HG03432 (cell line): ENCODE data around the gene RUNX2.
A peak's percentile ranks its signal among the peaks of the same experiment; 100 is the strongest.

Experiments
- ATAC-seq: cut with Tn5 transposase; IDR thresholded peaks from one replicate; pipeline ENCODE4 v1.9.1; 2021; ENCODE audit warnings: mild to moderate bottlenecking, moderate library complexity; ENCODE audit not compliant: unreplicated experiment

Gene RUNX2

DNA sequence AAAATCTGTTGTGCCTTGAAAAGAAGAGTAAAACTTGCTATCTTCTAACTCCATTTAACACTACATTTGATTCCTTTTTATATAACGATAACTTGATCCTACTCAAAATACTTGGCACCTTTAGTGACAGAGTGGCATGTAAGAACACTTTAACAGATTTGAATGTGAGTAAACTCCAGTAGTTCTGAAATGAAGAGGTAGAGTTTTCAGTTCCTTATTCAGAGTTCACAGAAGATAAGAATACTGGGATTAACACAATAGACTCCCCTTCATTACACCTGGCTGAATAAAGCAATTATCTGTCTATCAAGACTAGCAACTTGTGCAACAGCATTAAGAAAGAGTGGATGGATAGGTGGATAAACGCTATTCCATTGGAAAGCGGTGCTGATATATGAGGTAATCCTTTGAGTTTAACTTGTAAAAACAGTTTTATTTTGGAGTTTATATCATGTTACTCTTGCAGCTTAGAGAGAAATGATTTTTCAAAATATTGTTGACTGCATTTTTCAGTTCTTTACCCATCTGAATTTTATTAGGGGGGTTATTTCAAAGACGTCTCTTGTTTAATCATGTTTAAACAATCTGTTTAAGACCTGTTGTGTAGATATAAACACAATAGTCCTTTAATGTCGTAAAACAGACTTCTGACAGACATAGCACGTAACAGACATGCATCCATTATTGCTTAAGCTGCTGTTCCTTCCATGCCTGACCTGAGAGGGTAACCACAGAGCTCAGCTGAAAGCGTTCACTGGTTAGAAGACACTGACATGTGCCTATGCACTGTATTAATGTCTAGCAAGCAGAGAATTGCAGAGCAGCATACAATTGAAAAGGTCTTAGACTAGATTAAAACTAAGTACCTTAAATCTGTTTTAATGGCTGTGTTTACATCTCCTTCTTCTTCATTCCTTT, 152.0 kb downstream of the RUNX2 start:
- ATAC-seq: peak; percentile 89

DNA sequence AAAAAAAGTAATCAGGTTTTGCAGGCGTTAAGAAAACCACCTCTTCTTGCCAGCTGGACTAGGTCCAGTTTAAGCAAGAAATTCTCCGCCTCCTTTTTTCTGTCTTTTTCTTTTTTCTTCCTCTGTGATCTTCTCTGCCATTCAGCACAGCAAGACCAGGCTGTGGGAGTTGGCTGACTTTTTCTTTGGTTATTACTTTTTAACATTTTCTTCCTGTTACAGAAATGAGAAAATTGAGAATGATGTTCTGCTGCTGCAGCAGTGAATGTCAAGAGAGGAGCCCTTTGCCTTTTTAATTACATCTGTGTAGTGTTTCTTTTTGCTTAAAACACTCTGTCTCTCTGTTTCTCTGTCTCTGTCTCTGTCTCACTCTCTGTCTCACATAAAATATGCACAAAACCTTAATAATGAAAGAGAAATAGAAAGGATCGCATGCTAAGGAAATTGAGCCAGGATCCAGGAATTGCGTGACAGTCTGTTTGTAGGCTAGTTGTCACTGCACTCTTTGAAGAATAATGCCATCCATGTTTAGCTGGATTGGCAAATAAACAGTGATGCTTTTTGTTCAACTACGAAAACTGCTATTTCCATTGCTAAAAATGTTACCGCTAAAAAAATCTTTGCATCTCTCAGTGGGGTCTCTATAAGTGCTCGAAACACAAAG, 152.8 kb downstream of the RUNX2 start:
- ATAC-seq: no peak

DNA sequence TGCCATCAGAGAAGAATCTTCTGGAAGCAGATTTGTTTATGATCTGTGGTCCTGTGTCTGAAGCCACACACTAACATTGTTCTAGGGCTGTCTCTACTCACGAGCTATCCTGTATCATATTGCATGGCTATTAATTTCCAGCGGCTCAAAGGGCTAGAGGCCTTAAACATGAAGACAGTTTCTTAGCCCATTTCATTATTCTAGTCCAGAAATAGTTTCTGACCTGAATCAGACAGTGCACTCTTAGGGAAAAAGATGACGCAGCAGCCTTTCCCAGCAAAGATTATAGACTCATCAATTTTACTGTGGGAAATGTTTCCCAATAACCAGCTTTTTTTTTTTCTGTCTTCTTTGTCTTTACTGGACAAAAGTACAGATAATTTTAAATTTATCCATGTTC, 154.9 kb downstream of the RUNX2 start:
- ATAC-seq: no peak

DNA sequence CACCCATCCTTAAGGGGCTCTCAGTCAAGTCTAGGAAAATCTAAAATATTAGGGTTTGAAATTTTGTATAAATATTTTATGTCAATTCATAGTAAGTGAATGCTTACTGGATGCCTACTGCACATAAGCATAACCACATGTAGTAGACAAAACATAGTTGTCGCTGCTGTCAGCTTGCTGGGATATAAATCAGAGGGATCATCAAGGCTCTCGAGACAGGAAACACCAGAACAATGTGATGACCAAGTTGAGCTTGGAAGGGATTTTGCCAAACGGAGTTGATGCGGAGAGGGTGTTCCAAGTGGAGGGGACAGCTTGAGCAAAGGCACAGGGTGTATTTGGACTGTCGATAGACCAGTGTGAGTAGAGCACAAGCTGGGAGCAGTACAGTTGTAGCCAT, 155.4 kb downstream of the RUNX2 start:
- no peak for ATAC-seq

DNA sequence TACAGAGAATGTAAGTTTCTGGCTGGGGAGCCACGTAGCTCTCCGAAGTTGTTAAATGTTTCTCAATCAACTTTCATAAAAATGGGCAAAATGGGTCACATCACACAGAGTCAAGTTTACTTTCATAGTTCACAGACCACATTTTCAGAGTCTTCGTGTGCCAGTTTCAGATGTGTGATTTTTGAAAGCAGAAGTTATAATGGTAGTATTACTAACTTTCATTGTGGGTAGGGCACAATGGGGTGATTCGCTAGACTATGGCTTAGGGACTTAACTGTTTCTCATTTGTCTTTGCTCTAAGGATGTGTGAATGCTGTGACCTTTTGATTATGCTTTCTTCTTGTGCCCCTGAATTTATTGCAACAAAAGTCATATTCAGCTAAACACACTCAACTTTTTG, 158.6 kb downstream of the RUNX2 start:
- peak; percentile 55 for ATAC-seq

DNA sequence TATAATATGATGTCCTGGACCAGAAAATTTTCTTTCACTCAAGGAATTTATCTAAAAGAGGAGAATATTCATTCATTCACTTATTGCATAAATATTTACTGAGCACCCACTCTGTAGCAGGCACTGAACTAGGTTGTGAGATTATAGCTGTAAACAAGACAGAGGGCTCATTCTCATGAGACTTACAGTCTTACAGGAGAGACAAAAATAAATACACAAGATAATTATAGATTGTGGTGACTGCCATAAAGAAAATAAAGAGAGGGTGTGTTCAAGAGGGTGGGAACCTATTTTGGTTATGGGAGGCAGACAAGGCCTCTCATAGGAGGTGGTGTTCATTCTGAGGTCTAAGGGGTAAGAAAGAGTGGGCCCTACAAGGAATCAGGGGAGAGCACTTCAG, 159.5 kb downstream of the RUNX2 start:
- no peak for ATAC-seq

DNA sequence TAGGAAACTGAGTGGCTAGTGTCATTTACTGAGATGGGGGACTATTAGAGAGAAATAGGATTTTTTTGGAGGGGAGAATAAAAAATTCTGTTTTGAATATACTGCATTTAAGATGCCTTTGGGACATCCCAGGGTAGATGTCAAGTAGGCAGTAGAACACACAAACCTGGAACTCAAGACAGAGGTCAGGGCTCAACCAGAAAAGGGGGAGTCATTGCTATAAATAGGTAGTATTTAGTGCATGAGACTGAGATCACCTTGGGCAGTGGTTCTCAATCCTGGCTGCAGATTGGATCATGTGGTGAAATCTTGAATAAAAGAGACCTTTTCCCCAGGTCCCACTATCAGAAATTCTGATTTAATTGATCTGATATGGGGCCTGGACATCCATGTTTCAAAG, 160.1 kb downstream of the RUNX2 start:
- ATAC-seq: no peak

DNA sequence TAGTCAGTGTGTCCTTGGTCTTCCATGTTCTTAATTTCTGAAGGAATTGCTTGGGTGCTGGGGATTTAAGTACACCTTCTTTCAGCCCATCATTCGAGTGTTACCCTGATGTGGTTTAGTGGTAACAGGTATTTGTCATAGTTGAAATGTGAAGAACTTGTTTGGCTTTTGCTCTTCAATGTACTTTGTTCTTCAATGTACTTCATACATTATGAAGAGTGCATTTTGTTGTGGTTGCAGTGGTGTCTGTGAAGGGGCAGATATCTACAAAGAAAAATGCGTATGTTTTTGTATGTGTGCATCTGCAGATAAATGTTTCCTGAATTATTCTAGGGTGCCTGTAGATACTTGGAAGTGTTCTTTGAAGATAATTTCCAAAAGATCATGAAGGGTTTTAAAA, 160.8 kb downstream of the RUNX2 start:
- ATAC-seq: no peak

DNA sequence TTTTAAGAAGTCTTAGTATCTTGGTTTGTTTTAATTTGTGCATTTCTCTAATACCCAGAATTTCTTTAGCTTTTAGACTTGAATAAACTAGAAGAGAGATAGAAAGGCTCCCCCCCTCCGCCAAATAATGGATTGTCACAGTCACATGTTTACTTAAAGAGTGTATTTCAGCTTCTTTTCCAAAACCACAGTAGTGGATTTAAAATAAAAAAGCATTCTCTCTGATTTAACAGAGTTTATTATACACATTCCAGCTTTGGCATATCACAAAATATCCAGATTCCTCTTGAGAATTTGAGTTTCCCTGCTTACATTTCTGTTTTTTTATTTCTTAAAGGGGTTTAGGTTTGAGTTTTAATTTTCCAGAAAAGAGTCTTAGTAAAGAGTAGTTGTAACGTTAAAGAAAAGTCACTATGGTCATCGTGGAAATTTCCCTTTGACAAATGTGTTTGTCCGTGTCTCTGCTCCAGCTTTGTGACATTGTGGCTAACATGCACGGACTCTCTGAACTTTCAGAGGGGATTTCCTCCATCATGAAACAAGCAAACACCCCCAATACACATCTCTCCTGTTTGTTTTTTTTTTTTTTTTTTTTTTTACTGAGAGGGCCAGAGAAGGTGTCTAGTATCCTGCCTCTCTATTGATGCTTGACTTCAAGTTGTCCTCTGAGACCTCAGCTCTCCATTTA, 163.1 kb downstream of the RUNX2 start:
- ATAC-seq: no peak

DNA sequence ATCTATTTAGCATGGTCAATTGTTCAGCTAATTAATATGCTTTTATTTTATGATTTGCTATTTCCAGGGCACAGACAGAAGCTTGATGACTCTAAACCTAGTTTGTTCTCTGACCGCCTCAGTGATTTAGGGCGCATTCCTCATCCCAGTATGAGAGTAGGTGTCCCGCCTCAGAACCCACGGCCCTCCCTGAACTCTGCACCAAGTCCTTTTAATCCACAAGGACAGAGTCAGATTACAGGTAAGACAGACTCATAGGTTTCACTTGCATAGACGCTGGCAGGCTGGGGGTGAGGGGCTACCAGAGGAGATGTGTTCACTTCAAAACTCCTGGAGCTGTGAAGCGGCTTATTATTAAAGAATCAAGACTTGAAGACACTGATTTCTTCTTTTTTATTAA, 163.7 kb downstream of the RUNX2 start:
- no peak for ATAC-seq

DNA sequence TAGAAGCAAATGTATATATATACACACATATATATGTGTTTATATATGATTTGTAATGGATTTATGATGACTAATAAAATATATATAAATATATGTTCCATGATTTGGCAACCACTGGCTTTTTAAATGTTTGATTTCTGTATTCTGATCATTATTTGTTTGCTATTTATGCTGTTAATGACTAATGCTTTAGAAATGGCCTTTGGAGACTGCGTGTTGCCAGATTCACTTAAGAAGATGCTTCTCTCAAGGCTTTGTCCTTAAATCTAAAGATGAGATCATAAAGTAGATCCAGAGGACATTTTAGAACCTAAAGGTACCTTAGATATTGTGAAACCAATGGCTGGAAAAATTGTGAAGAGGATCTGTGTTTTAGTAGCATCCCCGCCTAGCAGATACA, 165.6 kb downstream of the RUNX2 start:
- ATAC-seq: no peak

DNA sequence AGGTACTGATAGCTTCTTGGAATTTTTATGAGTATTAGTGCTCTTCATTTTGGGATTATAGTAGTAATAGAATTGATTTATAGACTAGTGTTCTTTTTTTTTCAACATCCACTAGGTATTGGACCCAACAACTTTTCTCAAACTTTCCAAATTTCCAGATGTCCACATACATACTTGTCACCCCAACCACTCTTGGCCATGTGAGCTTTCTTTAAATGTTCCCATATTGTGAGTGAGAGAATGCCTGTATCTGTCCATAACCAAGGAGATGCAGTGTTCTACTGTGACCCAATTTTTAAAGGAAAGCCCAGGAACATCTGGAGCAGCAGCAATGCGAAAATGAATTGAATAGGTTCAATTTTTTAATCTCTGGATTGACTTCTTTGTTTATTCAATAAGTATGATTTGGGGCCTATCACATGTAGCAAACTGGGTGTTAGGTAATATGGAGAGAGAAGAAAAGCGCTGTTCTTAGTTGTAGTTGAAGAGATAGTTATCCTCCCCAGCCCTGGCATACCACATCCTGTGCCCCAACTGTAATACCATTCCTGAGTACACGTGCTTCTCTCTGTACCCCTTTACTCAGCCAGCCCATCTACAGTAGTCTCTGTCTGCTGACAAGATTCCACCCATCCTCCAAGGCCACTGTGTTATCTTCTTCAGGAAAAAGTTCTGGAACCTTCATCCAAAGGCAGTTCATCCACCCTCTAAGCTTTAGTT, 166.4 kb downstream of the RUNX2 start:
- no peak for ATAC-seq

DNA sequence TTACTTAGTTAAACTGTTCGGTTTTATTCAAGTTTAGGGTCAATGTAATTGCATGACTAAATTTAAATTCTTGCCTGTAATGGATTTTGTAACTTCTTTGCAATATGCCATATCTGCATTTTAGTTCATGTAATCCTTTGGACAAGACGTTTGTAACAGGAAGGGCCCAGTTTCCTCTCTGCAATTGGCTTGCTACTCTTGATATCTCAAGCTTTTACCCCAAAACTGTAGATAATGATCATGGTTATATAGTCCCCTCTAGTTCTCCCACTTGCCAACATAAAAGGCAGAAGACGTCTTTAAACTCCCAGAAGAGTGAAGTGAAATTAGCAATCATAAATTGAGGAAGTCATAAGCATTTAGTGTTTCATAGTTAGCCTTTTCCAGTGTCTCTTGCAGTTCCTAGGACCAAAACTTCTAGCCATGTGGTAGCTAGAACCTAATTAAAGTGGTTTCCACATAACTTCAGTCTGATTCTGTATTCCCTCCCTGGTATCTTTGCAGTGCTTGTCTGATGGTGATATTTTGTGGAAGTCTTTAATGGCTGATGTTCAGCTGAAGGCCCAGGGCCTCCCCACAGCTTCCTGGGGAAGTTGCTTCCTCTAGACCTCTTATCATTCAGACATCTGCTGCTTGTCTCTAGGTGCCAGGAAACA, 167.4 kb downstream of the RUNX2 start:
- no peak for ATAC-seq

DNA sequence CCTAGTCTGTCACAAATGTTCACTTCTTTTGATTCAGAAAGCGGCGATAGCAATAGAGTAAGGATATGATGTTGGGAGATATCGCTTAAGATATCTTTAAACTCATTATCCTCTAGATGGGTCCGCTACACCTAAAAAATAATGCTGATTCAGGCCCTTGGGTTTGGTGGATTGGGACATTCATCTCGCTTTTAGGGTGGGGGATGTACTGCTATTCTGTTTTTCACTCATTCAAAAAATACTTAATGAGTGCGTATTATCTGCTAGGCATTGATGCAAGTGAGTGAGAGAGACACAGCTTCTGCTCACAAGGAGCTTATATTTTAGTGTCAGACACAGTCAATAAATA, 167.9 kb downstream of the RUNX2 start:
- no peak for ATAC-seq

DNA sequence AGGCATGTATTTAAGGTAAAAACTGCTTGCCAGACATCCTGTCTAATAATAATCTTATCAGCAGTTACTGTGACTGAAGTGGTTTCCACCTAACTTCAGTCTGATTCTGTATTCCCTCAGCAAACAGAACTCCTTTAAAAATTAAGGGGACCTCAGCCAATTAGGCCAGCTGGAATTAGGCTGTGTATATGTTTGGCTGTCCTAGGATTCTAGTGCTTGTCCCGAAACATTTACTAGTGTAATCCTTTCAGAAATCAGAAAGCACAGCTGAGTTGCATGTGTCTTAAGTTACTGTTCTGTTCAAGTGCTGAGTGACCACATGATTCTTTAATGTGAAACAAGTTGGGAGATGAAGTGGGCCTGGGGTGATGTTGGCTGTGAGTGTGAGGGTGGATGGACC, 170.5 kb downstream of the RUNX2 start:
- ATAC-seq: no peak

DNA sequence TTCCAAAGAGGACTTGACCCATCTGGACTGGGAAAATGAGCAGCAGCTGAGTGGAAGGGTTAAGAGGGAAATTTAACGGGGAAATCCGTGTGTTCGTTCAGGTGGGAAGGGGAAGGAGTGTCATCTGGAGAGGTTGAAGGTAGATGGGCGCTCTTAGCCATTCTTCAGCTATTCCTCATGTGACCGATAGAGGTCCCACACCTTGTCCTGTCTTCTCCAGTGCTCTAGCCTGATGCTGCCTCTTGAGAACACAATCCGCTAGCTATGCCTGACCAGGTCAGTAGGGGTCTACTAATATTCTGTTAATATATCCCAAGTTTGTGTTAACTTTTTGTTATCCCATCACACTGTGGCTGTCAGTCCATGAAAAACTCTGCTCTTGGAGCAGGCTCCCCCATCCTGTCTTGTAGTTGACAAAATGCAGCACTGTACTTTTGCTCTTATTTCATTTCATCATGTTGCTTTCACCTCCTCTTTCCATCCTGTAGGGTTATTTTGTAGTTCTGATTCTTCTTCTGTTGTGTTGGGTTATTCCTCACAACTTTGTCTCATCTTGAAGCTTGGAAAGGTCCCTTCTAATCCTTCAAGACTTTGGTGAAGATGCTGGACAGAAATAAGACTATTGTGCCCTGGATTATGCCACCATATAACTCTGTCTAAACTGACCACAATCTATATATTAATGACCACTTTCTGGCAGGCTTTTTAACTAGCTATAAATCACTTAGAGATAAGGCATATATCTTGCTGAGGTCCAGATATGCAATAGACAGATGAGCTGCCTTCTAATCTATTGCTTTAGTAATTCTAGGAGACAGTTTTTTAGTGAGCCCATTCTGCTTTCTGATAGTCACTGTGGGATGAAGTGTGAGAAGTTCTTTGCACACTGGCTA, 173.0 kb downstream of the RUNX2 start:
- ATAC-seq: peak; percentile 48

DNA sequence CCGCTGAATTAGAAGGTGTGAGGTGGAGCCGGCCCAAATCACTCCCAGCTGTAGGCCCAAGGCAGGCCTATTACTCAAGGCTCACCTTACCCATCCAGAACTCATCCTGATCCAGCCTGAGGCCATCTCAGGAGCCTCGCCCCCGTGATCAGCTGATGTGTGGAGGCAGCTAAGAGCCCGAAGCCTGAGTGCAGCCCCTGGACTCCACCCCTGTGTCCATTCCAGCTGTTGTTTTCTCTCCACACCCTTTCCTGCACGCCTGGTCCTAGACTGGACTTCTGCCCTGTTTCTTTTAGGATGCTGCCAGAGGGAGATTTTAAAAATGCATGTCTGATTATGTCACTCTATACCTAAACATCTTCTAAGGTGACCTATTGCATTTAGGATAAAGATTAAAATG, 174.3 kb downstream of the RUNX2 start:
- ATAC-seq: no peak

DNA sequence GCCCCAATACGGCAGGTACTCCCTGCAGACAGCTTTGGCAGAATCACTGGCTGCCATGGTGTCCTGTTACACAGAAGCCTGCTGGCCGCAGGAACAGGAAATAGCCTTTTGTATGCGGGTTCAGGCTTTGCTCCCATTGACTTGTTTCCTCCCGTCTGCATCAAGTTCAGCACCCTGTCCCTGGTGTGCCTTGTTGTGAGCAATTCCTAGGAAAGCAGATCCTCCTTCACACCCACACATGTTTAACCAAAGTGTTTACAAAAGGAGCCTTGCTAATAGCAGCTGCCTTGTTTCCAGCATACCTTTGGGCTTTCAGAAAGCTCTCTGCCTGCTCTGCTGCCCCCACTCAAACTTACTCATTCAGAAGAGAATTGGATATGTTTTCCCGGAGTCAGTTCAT, 176.8 kb downstream of the RUNX2 start:
- no peak for ATAC-seq

DNA sequence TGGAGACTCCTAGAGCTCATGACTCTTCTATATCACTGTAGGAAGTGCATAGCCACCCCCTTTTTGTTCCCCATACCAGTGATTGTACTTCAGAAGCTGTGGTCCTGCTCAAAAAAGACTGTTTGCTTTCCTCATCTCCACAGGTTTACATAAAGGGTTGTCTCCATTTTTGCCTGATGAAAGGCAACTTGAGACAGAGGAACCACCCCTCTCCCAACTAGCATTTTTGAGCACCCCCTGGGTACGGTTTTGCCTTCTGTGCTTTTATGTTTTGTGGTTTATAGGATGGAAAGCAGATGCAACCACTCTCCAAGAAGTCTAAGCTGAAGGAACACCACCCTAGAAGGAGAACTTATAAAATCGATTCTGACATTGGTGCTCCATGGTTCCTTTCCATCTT, 177.3 kb downstream of the RUNX2 start:
- ATAC-seq: no peak

DNA sequence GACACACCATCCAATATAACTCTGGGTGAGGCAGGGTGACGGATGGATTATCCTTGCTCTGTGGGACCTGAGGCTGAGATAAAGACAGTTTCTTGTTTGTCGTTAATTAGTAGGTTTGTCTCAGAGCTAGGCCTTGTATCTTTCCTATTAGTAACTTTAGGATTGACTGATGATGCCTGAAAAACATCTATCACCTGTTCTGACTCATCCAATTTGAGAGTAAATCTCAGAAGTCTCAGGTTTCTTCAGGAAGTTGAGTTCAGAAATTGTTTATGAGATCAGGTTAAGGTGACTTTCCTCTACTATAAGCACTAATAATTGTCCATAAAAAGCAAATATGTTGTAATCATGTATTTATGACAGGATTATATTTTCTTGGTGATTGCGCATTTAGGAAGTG, 179.1 kb downstream of the RUNX2 start:
- ATAC-seq: no peak
